SJSA1 (cell line): Measurements from ENCODE around the gene RUVBL1. TPM values are rescaled to one million over a fixed set of nuclear protein-coding genes. Genes with fewer than 3 reads are reported as not detected.
A peak's percentile ranks its signal among the peaks of the same experiment; 100 is the strongest.

Experiments used
- DNase-seq, 2 experiments: peaks; one replicate each; pipeline ENCODE4 v3.0.0-alpha.2; 2015 to 2020; ENCODE audit warnings: low spot score in 2 of 2, low read depth in 1 of 2
- H3K27ac ChIP-seq: fragments of 250-450 bp; sonication (Bioruptor Pico); 2 replicates; pipeline ENCODE4 v1.5.1; 2020; ENCODE audit warnings: mild to moderate bottlenecking, moderate library complexity
- H3K27me3 ChIP-seq: fragments of 250-450 bp; sonication (Bioruptor Pico); replicated peaks from 2 replicates; pipeline ENCODE4 v1.5.1; 2020; ENCODE audit warnings: mild to moderate bottlenecking, moderate library complexity
- H3K36me3 ChIP-seq: fragments of 250-450 bp; sonication (Bioruptor Pico); 2 replicates; pipeline ENCODE4 v1.5.1; 2020; ENCODE audit warnings: mild to moderate bottlenecking
- H3K4me1 ChIP-seq: fragments of 250-450 bp; sonication (Bioruptor Pico); replicated peaks from 2 replicates; pipeline ENCODE4 v1.6.1; 2021; ENCODE audit warnings: mild to moderate bottlenecking
- H3K4me3 ChIP-seq: fragments of 250-450 bp; sonication (Bioruptor Pico); 2 replicates; pipeline ENCODE4 v1.5.1; 2020; ENCODE audit warnings: mild to moderate bottlenecking
- H3K9me3 ChIP-seq: fragments of 250-450 bp; sonication (Bioruptor Pico); replicated peaks from 2 replicates; pipeline ENCODE4 v1.5.1; 2020; ENCODE audit warnings: mild to moderate bottlenecking
- total RNA-seq: library from RNA; depleted of rRNA; stranded (reverse); fragments of >200 nt; shearing (Covaris generic); gene quantifications from 2 replicates; pipeline ENCODE4 v1.2.3, GENCODE V29; 2014

The RUVBL1 gene
- total RNA-seq, 1 experiment from 2014 or later = 101 TPM

- Histone ChIP-seq H3K36me3 (peaks cover 97% of the 10 kb centered on the region), H3K27ac (no peak overlapping the region), H3K4me3 (no peak overlapping the region), H3K4me1 (peaks cover 21% of the 10 kb centered on the region), H3K27me3 (no peaks in the 10 kb centered on the region), H3K9me3 (no peaks in the 10 kb centered on the region)
- no peak for DNase-seq
Observed at GRCh38 chr3:128062033-128062745, 61.4 kb downstream of the RUVBL1 start.

DNA sequence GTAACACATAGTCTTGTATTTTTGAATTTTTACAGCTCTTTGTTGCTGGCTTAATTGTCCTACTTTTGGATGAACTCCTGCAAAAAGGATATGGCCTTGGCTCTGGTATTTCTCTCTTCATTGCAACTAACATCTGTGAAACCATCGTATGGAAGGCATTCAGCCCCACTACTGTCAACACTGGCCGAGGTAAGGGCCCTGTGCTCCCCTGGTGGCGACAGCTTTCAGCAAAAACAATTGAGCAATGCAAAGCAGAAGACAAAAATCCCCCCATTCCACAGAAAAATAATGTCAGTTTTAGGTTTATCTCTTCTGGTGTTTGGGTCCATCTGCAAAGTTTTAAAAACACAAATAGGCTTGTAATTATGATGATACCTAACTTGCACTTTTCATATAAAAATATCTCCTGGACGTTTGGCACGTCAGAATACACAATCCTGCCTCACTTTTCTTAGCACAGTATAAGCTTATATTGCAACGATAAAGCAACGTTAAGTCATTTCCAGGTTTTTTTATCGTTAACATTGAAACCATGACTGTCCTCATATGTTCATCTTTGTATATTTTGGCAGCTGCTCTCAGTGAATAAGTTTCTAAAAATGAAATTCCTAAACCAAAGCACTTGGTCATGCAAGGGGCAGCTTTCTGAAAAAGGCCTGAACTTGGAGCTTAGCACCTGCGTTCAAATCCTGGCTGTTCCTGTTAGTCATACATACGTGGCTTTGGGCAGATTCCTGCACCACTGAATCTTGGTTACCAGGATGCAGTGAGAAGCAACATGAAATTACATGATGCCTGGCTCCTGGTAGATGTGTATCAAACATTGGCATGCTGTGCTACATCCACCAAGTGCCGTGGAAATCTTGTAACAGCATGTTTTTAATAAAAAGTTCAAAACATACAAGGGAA is 62.9 kb downstream of the RUVBL1 start:
- Histone ChIP-seq H3K4me1 (peaks cover 21% of the 10 kb centered on the region), H3K27ac (0 out of 2 replicates have a peak overlapping the region, but pooled peaks have one; percentile 5), H3K4me3 (no peak overlapping the region), H3K36me3 (peaks cover 96% of the 10 kb centered on the region), H3K9me3 (no peaks in the 10 kb centered on the region), H3K27me3 (no peaks in the 10 kb centered on the region)
- DNase-seq = no peak

DNA sequence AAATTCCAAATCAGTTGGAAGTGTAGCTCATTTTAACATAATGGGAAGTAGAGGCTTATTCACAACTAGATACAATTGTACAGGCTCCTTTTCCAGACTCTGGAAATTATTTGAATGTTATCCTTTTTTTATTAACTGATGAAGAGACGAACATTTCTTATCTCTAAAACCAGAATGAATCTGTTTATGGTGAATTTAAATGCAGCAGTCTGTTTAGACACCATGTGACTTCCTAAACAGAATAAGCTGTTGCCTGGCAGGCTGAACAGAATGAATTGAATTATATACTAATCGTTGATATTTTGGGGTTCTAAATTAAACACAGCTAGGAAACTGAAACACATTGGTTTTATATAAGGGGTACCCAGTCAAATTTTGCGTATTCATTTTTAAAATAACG is 67.4 kb downstream of the RUVBL1 start:
- H3K27ac ChIP-seq = no peak overlapping the region
- H3K4me1 ChIP-seq = peaks cover 45% of the 10 kb centered on the region
- no peaks in the 10 kb centered on the region for H3K27me3 ChIP-seq
- H3K4me3 ChIP-seq = no peak overlapping the region
- no peaks in the 10 kb centered on the region for H3K9me3 ChIP-seq
- peaks cover 90% of the 10 kb centered on the region for H3K36me3 ChIP-seq
- no peak for DNase-seq

- H3K36me3 ChIP-seq = peaks cover 71% of the 10 kb centered on the region
Observed at GRCh38 chr3:128054367-128054766, 69.2 kb downstream of the RUVBL1 start.

DNA sequence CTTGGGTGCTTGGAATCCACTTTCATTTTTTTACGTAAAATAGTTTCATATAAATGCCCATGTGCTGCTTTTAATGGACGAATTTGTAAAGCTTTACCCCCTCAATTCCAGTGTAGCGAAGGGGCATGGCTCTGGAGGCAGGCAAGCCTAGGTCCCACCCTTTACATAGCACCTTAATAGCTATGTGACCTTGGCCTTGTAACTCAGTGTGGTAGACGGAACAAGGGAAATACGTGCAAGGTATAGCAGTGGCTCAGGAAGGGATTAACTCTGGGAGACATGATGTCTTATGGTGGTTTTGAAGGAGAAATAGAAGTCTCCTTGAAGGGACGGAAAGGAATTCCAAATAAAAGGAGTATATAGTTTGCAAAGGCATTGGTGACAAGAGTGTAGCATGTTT is 70.0 kb downstream of the RUVBL1 start:
- Histone ChIP-seq H3K4me1 (peaks cover 34% of the 10 kb centered on the region), H3K9me3 (no peaks in the 10 kb centered on the region), H3K36me3 (peaks cover 64% of the 10 kb centered on the region), H3K27ac (no peak overlapping the region; the same call in 1 of the 2 replicates), H3K27me3 (no peaks in the 10 kb centered on the region), H3K4me3 (peak overlapping the region; percentile 97)
- DNase-seq = no peak

More at GRCh38 chr3:128054367-128054766, 69.2 kb downstream of the RUVBL1 start:
- no peak for DNase-seq
- Histone ChIP-seq H3K4me3 (peak overlapping the region; percentile 97; the same call in 1 of the 2 replicates), H3K27ac (no peak overlapping the region), H3K27me3 (no peaks in the 10 kb centered on the region), H3K4me1 (peaks cover 34% of the 10 kb centered on the region), H3K9me3 (no peaks in the 10 kb centered on the region)

DNA sequence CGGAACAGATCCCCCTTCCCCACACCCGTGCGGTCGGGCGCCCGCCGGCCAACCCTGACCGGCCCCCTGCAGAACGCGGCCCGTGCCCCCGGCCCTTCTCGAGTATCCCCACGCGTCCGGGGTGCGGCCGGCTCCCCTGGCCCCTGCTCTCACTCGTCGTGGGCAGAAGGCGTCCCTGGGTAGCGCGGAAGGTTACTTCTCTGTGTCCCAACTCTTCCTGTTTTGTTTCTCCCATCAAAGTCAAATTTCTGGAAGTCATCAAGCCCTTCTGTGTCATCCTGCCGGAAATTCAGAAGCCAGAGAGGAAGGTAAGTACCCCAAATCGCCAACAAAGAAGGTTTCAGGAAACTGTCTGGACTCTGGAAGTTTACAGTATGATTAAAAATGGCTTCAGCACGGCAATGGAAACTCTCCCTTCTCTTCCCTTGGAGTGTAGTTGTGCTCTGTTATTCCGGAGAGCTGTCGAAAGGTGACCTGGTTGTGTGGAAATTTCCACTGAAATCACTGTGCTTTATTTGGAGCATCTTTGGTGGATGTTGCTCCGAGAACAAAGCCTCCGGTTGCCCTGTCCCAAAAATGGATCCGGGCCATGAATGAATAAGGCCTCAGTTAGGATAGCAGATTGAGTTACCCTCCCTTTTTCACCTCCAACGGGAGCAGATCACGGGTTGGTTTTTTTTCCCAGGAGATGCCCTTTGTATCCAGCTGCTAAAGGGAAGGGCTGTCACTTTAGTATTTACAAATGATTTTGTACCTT is 70.8 kb downstream of the RUVBL1 start:
- Histone ChIP-seq H3K9me3 (no peaks in the 10 kb centered on the region), H3K4me1 (peaks cover 34% of the 10 kb centered on the region), H3K36me3 (peaks cover 57% of the 10 kb centered on the region), H3K27me3 (no peaks in the 10 kb centered on the region; the same call in 1 of the 2 replicates), H3K27ac (peak overlapping the region; percentile 87), H3K4me3 (peak overlapping the region; percentile 97)
- DNase-seq = peak in 1 of 2 experiments; percentile 31

DNA sequence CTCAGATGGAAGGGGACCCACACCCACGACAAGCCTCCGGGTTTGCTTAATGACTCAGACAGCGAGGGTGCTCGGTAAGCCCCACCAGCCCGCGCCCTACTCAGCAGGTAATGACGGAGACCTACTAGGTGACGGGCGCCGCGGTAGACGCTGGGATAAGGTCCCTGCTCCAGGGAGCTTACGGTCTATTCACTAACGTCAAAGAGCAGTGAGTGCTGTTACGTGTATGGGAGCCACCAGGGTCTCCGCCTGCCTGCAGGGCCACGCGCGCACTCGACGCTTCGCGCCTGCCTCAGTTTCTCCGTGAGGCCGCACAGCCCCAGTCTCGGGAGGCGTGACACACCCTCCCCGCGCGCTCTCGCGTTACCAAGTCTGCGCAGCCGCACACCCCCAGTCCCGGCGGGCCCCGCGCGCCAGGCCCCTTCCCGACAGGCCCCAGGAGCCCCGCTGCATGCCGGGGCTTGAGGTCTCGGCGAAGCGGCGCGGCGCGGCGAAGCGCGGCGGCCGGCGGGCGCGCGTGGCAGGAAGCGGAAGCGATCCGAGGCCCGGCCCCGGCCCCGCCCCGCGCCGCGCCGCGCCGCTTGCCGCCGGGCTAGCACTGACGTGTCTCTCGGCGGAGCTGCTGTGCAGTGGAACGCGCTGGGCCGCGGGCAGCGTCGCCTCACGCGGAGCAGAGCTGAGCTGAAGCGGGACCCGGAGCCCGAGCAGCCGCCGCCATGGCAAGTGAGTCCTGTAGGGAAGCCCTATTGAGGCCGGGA is 71.6 kb downstream of the RUVBL1 start, which contains the start of gene SEC61A1:
SEC61A1 (plus strand) TSS at position 601 of the 758 bp plus-strand sequence; CDS start at position 717, 116 bp downstream.
- H3K27ac ChIP-seq = peak within 1 kb of the TSS; percentile 87
- peaks cover 34% of the 10 kb centered on the region for H3K4me1 ChIP-seq
- no peaks in the 10 kb centered on the region for H3K9me3 ChIP-seq
- peak; percentile 82 to 93 for DNase-seq
- peak within 1 kb of the TSS; percentile 97 for H3K4me3 ChIP-seq
- no peaks in the 10 kb centered on the region; the same call in 1 of the 2 replicates for H3K27me3 ChIP-seq
- H3K36me3 ChIP-seq = peaks cover 49% of the 10 kb centered on the region

DNA sequence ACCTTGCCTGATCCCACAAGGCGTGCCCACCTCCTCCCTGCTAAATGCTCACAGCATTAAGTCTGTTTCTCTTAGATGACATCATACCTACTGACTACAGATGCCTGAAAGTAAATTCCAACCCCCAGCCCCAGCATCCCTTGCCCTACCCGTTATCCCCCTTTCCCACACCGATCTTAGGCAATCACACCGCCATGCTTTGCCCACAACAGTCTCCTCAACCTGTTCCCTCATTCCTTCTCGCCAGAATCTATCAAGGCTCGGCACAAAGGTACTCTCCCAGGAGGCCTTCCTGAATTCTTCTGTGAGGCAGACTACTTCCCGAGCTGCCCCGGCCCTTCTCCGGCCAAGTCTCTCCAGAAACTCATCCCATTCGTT is 72.2 kb downstream of the RUVBL1 start:
- no peaks in the 10 kb centered on the region for H3K9me3 ChIP-seq

DNA sequence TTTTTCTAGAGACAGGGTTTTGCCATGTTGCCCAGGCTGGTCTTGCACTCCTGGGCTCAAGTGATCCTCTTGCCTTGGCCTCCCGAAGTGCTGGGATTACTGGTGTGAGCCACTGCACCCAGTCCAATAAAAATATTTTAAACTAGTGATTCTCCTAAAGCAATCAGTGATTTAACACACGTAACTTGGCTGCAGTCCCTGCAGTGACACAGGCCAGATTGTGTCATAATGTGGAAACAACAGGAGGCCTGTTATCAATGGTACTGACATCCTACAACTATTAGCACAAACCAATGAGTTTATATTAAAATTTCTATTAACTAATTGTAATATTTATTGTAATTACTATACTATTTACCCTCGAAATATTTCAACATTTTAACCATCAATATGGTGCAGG is 73.0 kb downstream of the RUVBL1 start:
- DNase-seq = no peak
- Histone ChIP-seq H3K4me3 (no peak overlapping the region), H3K9me3 (no peaks in the 10 kb centered on the region), H3K36me3 (peaks cover 36% of the 10 kb centered on the region), H3K27ac (no peak overlapping the region), H3K27me3 (no peaks in the 10 kb centered on the region; the same call in 1 of the 2 replicates), H3K4me1 (peaks cover 33% of the 10 kb centered on the region)

More for the DNA sequence above, 72.2 kb downstream of the RUVBL1 start:
- Histone ChIP-seq H3K27me3 (no peaks in the 10 kb centered on the region; the same call in 1 of the 2 replicates), H3K4me3 (peak overlapping the region; percentile 97), H3K36me3 (peaks cover 44% of the 10 kb centered on the region), H3K4me1 (peaks cover 34% of the 10 kb centered on the region), H3K27ac (peak overlapping the region; percentile 36; the same call in 1 of the 2 replicates)
- DNase-seq = no peak

GRCh38 chr3:128041344-128041743 is 82.3 kb downstream of the RUVBL1 start:
- Histone ChIP-seq H3K4me1 (no peaks in the 10 kb centered on the region), H3K36me3 (no peaks in the 10 kb centered on the region), H3K27ac (no peak overlapping the region), H3K9me3 (no peaks in the 10 kb centered on the region), H3K4me3 (no peak overlapping the region), H3K27me3 (peaks cover 27% of the 10 kb centered on the region)
- no peak for DNase-seq

DNA sequence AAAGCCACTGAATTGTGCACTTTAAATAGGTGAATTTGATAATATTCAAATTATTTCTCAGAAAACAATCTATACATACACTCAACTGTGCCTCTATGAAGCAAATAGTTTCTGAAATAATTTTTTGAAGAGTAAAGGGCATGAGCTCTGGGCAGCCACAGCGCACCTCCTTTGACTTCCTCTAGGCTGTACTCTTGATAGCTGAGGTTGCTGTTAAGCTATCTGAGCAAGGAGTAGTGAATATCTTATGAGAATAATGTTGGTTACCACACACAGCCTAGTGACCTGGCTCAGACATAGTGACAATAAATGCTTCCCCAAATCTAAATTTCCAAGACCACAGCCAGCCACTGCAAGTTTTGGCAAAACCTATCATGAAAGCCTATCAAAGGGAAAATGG is 83.0 kb downstream of the RUVBL1 start:
- Histone ChIP-seq H3K4me1 (no peaks in the 10 kb centered on the region), H3K36me3 (no peaks in the 10 kb centered on the region), H3K27ac (no peak overlapping the region), H3K9me3 (no peaks in the 10 kb centered on the region), H3K4me3 (no peak overlapping the region), H3K27me3 (peaks cover 32% of the 10 kb centered on the region)
- no peak for DNase-seq

DNA sequence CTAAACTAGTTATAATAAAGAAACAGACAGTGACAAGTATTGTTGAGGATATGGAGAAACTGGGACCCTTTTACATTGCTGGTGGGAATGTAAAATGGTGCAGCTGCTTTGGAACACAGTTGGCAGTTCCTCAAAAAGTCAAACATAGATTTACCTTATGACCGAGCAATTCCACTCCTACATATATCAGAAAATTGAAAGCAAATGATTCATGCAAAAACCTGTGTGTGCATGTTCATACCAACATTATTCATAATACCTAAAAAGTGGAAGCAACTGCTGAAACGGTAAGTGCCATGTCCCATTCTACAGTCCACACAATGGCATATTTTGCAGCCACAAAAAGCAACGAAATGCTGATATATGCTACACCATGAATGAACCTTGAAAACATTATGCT is 83.6 kb downstream of the RUVBL1 start:
- Histone ChIP-seq H3K4me3 (no peak overlapping the region), H3K27me3 (peaks cover 35% of the 10 kb centered on the region), H3K4me1 (no peaks in the 10 kb centered on the region), H3K9me3 (no peaks in the 10 kb centered on the region), H3K36me3 (no peaks in the 10 kb centered on the region), H3K27ac (no peak overlapping the region)
- no peak for DNase-seq

- no peaks in the 10 kb centered on the region for H3K4me1 ChIP-seq
- H3K36me3 ChIP-seq = no peaks in the 10 kb centered on the region
- no peak for DNase-seq
- H3K27me3 ChIP-seq = peaks cover 29% of the 10 kb centered on the region
- no peak overlapping the region for H3K27ac ChIP-seq
- no peak overlapping the region for H3K4me3 ChIP-seq
- H3K9me3 ChIP-seq = no peaks in the 10 kb centered on the region
Observed at GRCh38 chr3:128036119-128036518, 87.5 kb downstream of the RUVBL1 start.
